CD8-positive, alpha-beta memory T cell (primary cell): ENCODE results near the gene AGPAT1. TPM values are rescaled to one million over a fixed set of nuclear protein-coding genes. Genes with fewer than 3 reads are reported as not detected.

ENCODE experiments used
- CTCF ChIA-PET: fragments of 350-600 bp; sonication (Branson Sonifier 250); formaldehyde crosslinking; loops from one replicate; lab custom pipeline; 2021; ENCODE audit warnings: antibody characterized with exemption; lab: Charles Lee
- POLR2A ChIA-PET: fragments of 350-600 bp; sonication (Branson Sonifier 250); formaldehyde crosslinking; loops from one replicate; lab custom pipeline; 2021; ENCODE audit warnings: antibody characterized with exemption; lab: Charles Lee
- DNase-seq, 5 donors: peaks; one replicate each; pipeline versions ENCODE4 v3.0.0 to v3.0.0-alpha.2; 2020 to 2022; ENCODE audit warnings: mixed read lengths in 1 of 5
- H3K27ac ChIP-seq: one replicate; pipeline ENCODE4 v1.7.0; 2013; ENCODE audit warnings: low read depth, mild to moderate bottlenecking, low read length, moderate library complexity
- H3K27me3 ChIP-seq: 2 replicates; pipeline ENCODE4 v1.7.0; 2013; ENCODE audit warnings: low read length, mild to moderate bottlenecking; ENCODE audit not compliant: insufficient read depth, poor library complexity, severe bottlenecking
- H3K36me3 ChIP-seq: 2 replicates; pipeline ENCODE4 v1.7.0; 2013; ENCODE audit warnings: mild to moderate bottlenecking, low read length, moderate library complexity; ENCODE audit not compliant: insufficient read depth
- H3K4me1 ChIP-seq: 2 replicates; pipeline ENCODE4 v1.7.0; 2013; ENCODE audit warnings: mild to moderate bottlenecking, low read length, moderate library complexity; ENCODE audit not compliant: insufficient read depth
- H3K4me3 ChIP-seq: 2 replicates; pipeline ENCODE4 v1.7.0; 2013; ENCODE audit warnings: mild to moderate bottlenecking, low read length
- H3K9me3 ChIP-seq: 2 replicates; pipeline ENCODE4 v1.7.0; 2013; ENCODE audit warnings: mild to moderate bottlenecking, low read length
- H3K27ac Mint-ChIP-seq, 8 donors: one replicate each; pipeline ENCODE4 v1.8.0; 2020 to 2021; ENCODE audit warnings: mixed read lengths in 8 of 8, mild to moderate bottlenecking in 6 of 8, inconsistent platforms in 3 of 8, moderate library complexity in 3 of 8
- H3K27me3 Mint-ChIP-seq, 2 donors: one replicate each; pipeline ENCODE4 v1.8.0; 2020 to 2021; ENCODE audit warnings: mixed read lengths in 2 of 2, mild to moderate bottlenecking in 1 of 2, moderate library complexity in 1 of 2
- H3K36me3 Mint-ChIP-seq, 3 donors: one replicate each; pipeline ENCODE4 v1.8.0; 2020 to 2021; ENCODE audit warnings: mixed read lengths in 3 of 3, inconsistent platforms in 1 of 3, mild to moderate bottlenecking in 1 of 3
- H3K4me1 Mint-ChIP-seq, 3 donors: one replicate each; pipeline ENCODE4 v1.8.0; 2020 to 2021; ENCODE audit warnings: mixed read lengths in 3 of 3, inconsistent platforms in 1 of 3, mild to moderate bottlenecking in 1 of 3
- H3K4me3 Mint-ChIP-seq, 7 donors: one replicate each; pipeline ENCODE4 v1.8.0; 2020 to 2021; ENCODE audit warnings: mixed read lengths in 7 of 7, mild to moderate bottlenecking in 6 of 7, moderate library complexity in 4 of 7, inconsistent platforms in 2 of 7
- H3K9me3 Mint-ChIP-seq, 5 donors: one replicate each; pipeline ENCODE4 v1.8.0; 2020 to 2022; ENCODE audit warnings: mixed read lengths in 5 of 5, mild to moderate bottlenecking in 3 of 5, moderate library complexity in 2 of 5, inconsistent platforms in 1 of 5
- polyA plus RNA-seq: library from polyadenylated mRNA; unstranded; fragments of 300-500 nt; fragmentation: Illumina TruSeq; gene quantifications from one replicate; pipeline ENCODE4 v1.2.3, GENCODE V29; 2021
- total RNA-seq, 2 experiments: library from RNA; stranded (reverse); gene quantifications; one replicate each; pipeline ENCODE4 v1.2.3, GENCODE V29; 2021

AGPAT1 gene
- total and polyA plus RNA-seq, 3 experiments from 2014 or later = 23.5 to 42.6 (median 42.5) TPM

GRCh38 chr6:32158052-32158451, 17.8 kb downstream of the AGPAT1 start:
- H3K27me3 Mint-ChIP-seq = no peaks in the 10 kb centered on the region
- no peak overlapping the region for H3K27ac Mint-ChIP-seq
- peak overlapping the region in 1 of 7 donors; percentile 50 for H3K4me3 Mint-ChIP-seq
- ChIA-PET POLR2A (no interaction called here), CTCF (no interaction called here)
- H3K9me3 ChIP-seq = no peaks in the 10 kb centered on the region
- H3K4me1 ChIP-seq = peaks cover 16% of the 10 kb centered on the region
- no peak overlapping the region for H3K27ac ChIP-seq
- H3K36me3 Mint-ChIP-seq = peaks cover 7 to 35% (median 13%) of the 10 kb centered on the region in 3 donors
- peaks cover 19% of the 10 kb centered on the region for H3K36me3 ChIP-seq
- no peak for DNase-seq
- peaks cover 22 to 30% (median 24%) of the 10 kb centered on the region in 3 donors for H3K4me1 Mint-ChIP-seq
- H3K4me3 ChIP-seq = no peak overlapping the region
- no peaks in the 10 kb centered on the region for H3K9me3 Mint-ChIP-seq
- no peaks in the 10 kb centered on the region for H3K27me3 ChIP-seq

- Mint-ChIP-seq H3K9me3 (no peaks in the 10 kb centered on the region), H3K4me3 (no peak overlapping the region), H3K27me3 (peaks cover 0 to 1% of the 10 kb centered on the region in 2 donors), H3K36me3 (peaks cover 7 to 29% (median 13%) of the 10 kb centered on the region in 3 donors), H3K27ac (peak overlapping the region in 1 of 8 donors; percentile 19), H3K4me1 (peaks cover 28 to 41% (median 31%) of the 10 kb centered on the region in 3 donors)
- Histone ChIP-seq H3K36me3 (peaks cover 19% of the 10 kb centered on the region), H3K4me3 (no peak overlapping the region), H3K4me1 (peaks cover 27% of the 10 kb centered on the region), H3K9me3 (no peaks in the 10 kb centered on the region), H3K27me3 (no peaks in the 10 kb centered on the region), H3K27ac (no peak overlapping the region)
- CTCF ChIA-PET = no interaction called here
- POLR2A ChIA-PET = no interaction called here
- no peak for DNase-seq
Observed at GRCh38 chr6:32156891-32157290, 19.0 kb downstream of the AGPAT1 start.

GRCh38 chr6:32154514-32155161, 21.2 kb downstream of the AGPAT1 start:
- peaks cover 19% of the 10 kb centered on the region for H3K36me3 ChIP-seq
- peak overlapping the region; percentile 82 for H3K27ac ChIP-seq
- peaks cover 35 to 56% (median 43%) of the 10 kb centered on the region in 3 donors for H3K4me1 Mint-ChIP-seq
- no peaks in the 10 kb centered on the region for H3K9me3 ChIP-seq
- ChIA-PET CTCF (interaction anchor here (0.9 to 1.3 kb wide), 7 partner anchors 16 to 40 kb away, joined by 3 to 6 read pairs (median 4); partner anchors contain the start of genes ATF6B and GPSM3), POLR2A (interaction anchor here (0.6 to 0.9 kb wide), 3 partner anchors 25 to 319 kb away, joined by 3 read pairs; partner anchors contain the start of gene FKBPL)
- peak overlapping the region; percentile 56 to 97 (median 95) for H3K27ac Mint-ChIP-seq
- H3K27me3 ChIP-seq = no peaks in the 10 kb centered on the region
- H3K36me3 Mint-ChIP-seq = peaks cover 7 to 29% (median 13%) of the 10 kb centered on the region in 3 donors
- peak; percentile 52 to 78 (median 63) for DNase-seq
- peaks cover 27% of the 10 kb centered on the region for H3K4me1 ChIP-seq
- peak overlapping the region; percentile 93 for H3K4me3 ChIP-seq
- peaks cover 15% of the 10 kb centered on the region in 2 donors for H3K27me3 Mint-ChIP-seq
- no peaks in the 10 kb centered on the region for H3K9me3 Mint-ChIP-seq
- H3K4me3 Mint-ChIP-seq = peak overlapping the region; percentile 92 to 100 (median 98)

GRCh38 chr6:32153564-32154513, 22.0 kb downstream of the AGPAT1 start, which contains the start of gene PPT2:
PPT2 (plus strand) TSS chr6:32154141; CDS start chr6:32154595, 454 bp downstream.
- peaks cover 37 to 61% (median 45%) of the 10 kb centered on the region in 3 donors for H3K4me1 Mint-ChIP-seq
- peak within 1 kb of the TSS; percentile 81 to 97 (median 96) for H3K27ac Mint-ChIP-seq
- peak within 1 kb of the TSS; percentile 82 for H3K27ac ChIP-seq
- ChIA-PET CTCF (interaction anchor here (1.0 to 1.3 kb wide), 6 partner anchors 17 to 41 kb away, joined by 3 to 6 read pairs (median 4); partner anchors contain the start of gene ATF6B), POLR2A (interaction anchor here (0.6 to 0.9 kb wide), 3 partner anchors 24 to 319 kb away, joined by 3 read pairs; partner anchors contain the start of gene FKBPL)
- H3K4me3 Mint-ChIP-seq = peak within 1 kb of the TSS; percentile 92 to 100 (median 98)
- peaks cover 19% of the 10 kb centered on the region for H3K36me3 ChIP-seq
- no peaks in the 10 kb centered on the region for H3K9me3 ChIP-seq
- H3K4me3 ChIP-seq = peak within 1 kb of the TSS; percentile 93
- peak; percentile 68 to 87 (median 81) for DNase-seq
- H3K27me3 ChIP-seq = no peaks in the 10 kb centered on the region
- H3K27me3 Mint-ChIP-seq = peaks cover 18 to 19% of the 10 kb centered on the region in 2 donors
- H3K36me3 Mint-ChIP-seq = peaks cover 7 to 25% (median 13%) of the 10 kb centered on the region in 3 donors
- H3K9me3 Mint-ChIP-seq = no peaks in the 10 kb centered on the region
- peaks cover 27% of the 10 kb centered on the region for H3K4me1 ChIP-seq

GRCh38 chr6:32152769-32153563, 22.9 kb downstream of the AGPAT1 start:
- Histone ChIP-seq H3K9me3 (no peaks in the 10 kb centered on the region), H3K4me3 (no peak overlapping the region), H3K27me3 (no peaks in the 10 kb centered on the region), H3K27ac (peak overlapping the region; percentile 82), H3K4me1 (peaks cover 27% of the 10 kb centered on the region), H3K36me3 (peaks cover 11% of the 10 kb centered on the region)
- peaks cover 44 to 70% (median 50%) of the 10 kb centered on the region in 3 donors for H3K4me1 Mint-ChIP-seq
- DNase-seq = no peak
- peaks cover 6 to 18% (median 10%) of the 10 kb centered on the region in 3 donors for H3K36me3 Mint-ChIP-seq
- H3K27me3 Mint-ChIP-seq = peaks cover 21 to 28% of the 10 kb centered on the region in 2 donors
- CTCF ChIA-PET = interaction anchor here (0.9 to 1.9 kb wide), 4 partner anchors 24 to 67 kb away, joined by 3 to 4 read pairs (median 4); no protein-coding TSS in a partner anchor
- H3K4me3 Mint-ChIP-seq = peak overlapping the region; percentile 59 to 98 (median 73)
- peaks cover 0 to 3% (median 0%) of the 10 kb centered on the region in 5 donors for H3K9me3 Mint-ChIP-seq
- POLR2A ChIA-PET = no interaction called here
- peak overlapping the region; percentile 81 to 97 (median 86) for H3K27ac Mint-ChIP-seq

GRCh38 chr6:32151863-32152768, 23.8 kb downstream of the AGPAT1 start, which contains the start of gene PRRT1:
PRRT1 (minus strand) TSS chr6:32151939; CDS start chr6:32151827, 112 bp downstream.
- Histone ChIP-seq H3K27ac (peak within 1 kb of the TSS; percentile 82), H3K36me3 (peaks cover 6% of the 10 kb centered on the region), H3K4me3 (peak within 1 kb of the TSS; percentile 44), H3K4me1 (peaks cover 27% of the 10 kb centered on the region), H3K27me3 (no peaks in the 10 kb centered on the region), H3K9me3 (no peaks in the 10 kb centered on the region)
- DNase-seq = peak in 1 of 5 donors; percentile 36
- Mint-ChIP-seq H3K4me1 (peaks cover 50 to 77% (median 58%) of the 10 kb centered on the region in 3 donors), H3K27me3 (peaks cover 23 to 34% of the 10 kb centered on the region in 2 donors), H3K36me3 (peaks cover 0 to 11% (median 8%) of the 10 kb centered on the region in 3 donors), H3K4me3 (peak within 1 kb of the TSS; percentile 23 to 98 (median 74)), H3K27ac (peak within 1 kb of the TSS in 7 of 8 donors; percentile 36 to 91 (median 85)), H3K9me3 (peaks cover 0 to 6% (median 0%) of the 10 kb centered on the region in 5 donors)
- POLR2A ChIA-PET = no interaction called here
- CTCF ChIA-PET = interaction anchor here (0.6 to 1.9 kb wide), 7 partner anchors 19 to 1367 kb away, joined by 3 to 4 read pairs (median 3); no protein-coding TSS in a partner anchor
